Activated gamma-delta T cell treated with Interleukin-2 at 50 U/mL for 16 hours (primary cell): ENCODE results near the gene PLCL1.

Source experiments
- DNase-seq: peaks from one replicate; pipeline ENCODE4 v3.0.0-alpha.2; 2020

PLCL1 gene

DNA sequence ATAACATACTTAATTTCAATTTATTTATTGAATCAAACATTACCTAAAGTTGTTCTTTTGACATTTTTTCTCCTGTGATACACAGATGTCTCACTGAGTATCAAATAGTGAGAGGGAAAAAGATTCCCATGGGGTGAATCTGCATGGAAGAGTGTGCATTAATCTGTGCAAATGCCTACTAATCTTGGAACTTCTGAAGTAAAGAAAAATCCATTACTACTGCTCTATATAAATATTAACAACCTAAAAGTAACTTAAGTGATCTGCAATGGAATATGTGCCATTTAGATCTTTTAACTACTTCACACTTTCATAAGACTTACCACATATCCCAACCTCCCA, 125.5 kb downstream of the PLCL1 start:
- no peak for DNase-seq

DNA sequence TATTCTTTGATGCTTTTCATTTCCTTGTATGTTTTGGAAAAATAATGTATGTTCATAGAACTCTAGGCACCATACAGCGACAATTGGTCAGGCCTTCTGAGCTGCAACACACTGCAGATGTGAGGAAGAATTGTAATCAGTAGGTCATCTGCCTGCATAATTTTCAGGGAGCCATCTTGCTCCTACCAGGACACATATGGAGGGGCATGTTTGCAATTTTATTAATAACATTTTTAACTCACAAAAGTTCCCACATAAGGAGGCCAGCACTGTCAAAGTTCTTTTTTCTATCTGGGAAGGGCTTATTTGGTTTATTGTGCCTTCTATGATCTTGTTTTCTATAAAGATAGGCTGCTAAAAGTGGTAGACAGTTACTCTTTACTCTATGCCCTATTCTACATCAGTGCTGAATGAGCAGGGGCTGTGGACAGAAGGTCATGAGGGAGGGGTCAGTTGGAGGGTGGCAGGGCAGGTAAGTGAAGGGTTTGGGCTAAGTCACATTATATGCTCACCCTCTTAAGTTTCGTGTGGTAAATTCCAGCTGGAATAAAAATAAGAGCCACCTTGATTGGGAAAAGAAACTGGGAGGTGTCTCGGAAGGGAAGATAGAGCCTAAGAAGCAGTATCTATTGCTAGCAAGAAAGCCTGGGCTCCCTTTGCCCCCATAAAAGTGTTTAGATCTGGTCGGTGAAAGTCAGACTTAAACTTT, 126.3 kb downstream of the PLCL1 start:
- no peak for DNase-seq

DNA sequence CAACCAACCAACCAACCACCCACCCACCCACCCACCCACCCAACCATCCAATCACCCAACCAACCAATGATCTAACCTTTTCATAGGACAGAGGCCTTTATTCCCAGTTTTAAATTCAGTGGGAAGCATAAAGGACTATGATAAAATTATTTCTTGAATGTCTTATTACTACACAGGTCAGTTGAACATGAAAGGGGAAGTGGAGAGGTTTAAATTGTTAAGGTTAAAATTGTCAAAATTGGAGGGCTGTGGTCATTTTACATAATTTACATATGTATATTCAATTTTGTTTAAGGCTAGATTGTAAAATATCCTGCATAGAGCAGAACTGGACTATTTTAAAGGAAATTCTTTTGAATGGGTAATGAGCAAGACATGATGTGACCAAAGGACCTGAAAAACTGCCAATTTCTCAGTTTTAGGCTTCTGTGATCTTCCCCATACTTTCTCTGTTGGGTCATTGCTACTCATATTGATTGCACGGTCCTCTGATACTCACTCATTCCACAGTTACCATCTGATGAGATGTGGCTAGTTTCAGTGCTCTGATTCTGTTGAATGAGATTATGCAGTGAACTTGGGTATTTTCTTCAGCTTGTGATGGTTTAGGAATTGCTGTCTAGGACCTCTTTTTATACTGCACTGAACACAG, 127.4 kb downstream of the PLCL1 start:
- DNase-seq, result no peak

DNA sequence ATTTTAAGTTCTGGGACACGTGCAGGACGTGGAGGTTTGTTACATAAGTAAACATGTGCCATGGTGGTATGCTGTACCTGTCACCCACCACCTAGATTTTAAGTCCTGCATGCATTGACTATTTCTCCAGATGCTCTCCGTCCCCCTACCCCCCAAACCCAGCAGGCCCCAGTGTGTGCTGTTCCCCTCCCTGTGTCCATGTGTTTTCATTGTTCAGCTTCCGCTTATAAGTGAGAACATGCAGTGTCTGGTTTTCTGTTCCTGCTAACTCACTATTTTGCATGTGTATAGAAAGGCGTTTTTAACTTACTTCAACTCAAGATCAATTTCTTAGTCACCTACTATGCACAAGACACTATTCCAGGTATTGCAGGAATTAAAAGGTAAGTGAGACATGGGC, 128.0 kb downstream of the PLCL1 start:
- DNase-seq, result no peak

DNA sequence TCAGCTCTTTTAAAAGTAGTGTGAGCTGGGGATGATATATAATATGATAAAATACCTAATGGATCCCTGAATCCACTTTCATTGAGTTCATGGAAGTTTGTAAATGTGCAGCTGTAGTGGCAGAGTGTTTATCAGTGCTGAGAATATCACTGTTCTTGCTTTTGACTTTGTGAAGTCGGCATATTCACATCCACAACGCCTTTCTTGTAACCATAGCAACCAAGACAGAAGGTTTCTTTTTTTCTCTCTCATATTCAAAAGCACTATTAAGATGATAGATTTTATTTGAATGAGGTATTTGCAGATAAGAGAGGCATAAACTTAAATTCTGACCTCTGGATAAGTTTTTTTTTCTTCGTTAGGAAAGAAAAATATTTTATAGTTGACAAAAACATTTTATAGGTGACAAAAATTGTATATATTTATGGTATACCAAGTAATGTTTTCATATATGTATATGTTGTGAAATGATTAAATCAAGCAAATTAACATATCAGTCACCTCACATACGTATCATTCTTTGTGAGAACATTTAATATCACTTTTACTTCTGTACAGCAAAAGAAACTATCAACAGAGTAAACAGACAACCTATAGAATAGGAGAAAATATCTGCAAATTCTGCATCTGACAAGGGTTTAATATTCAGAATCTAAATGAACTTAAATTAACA, 130.0 kb downstream of the PLCL1 start:
- DNase-seq, result no peak

DNA sequence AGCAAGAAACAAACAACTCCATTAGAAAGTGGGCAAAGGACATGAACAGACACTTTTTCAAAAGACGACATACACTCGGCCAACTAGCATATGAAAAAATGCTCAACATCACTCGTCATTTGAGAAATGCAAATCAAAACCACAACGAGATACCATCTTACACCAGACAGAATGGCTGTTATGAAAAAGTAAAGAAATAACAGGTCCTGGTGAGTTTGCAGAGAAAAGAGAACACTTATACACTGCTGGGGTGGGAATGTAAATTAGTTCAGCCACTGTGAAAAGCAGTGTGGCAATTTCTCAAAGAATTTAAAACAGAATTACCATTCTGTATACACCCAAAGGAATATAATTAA, 130.5 kb downstream of the PLCL1 start:
- no peak for DNase-seq

DNA sequence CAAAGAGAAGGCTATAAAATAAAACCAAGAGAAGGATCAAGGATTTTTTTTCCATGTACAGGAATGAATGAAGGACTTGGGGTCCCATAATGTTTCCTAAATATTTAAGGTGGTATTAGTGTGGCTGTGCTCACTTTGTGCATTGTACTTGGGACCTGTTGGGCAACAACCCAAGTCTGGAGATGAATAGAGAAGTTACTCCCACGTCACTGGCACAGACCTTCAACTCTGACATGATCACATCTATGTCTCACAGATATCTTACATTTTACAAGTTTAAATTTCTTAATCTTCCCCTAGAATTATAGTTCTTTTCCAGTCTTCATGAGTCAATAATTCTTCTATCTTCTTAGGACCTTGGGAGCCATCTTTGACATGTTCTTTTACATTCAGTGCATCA, 133.4 kb downstream of the PLCL1 start:
- DNase-seq, result no peak

DNA sequence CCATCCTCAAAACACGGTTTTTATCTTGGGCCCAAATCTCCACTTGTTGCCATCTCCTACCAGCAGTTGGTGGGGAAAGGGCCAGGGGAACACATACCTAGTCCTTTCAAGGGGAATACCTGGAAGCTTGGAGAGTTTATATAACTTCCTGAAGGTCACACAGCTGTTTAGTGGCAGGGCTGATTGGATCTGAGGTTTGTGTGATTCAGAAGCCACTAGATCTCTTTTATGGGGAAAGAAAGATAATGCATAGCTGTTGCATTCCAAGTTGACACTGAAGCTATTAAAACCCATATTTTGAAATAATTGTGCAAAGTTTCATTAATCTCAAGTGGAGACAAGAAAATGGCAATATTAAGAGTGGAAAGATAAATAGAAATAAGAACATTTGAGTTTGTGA, 134.2 kb downstream of the PLCL1 start:
- DNase-seq, result no peak

DNA sequence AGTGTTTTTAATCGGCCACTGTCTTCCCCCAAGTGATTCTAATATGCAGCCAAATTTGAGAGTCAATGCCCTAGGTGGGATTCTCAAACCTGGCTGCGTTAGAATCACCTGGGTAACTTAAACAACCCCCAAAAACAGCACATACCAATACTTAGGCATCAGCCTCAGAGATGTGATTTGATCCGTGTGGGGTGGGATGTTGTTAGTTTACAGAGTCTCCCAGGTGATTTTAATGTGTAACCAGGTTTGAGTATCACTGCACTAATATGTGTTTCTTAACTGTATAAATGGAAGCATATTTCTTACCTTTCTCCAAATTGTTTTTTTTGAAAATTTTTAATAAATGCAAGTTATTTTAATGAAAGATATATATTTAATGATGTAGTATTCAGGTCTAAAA, 135.4 kb downstream of the PLCL1 start:
- no peak for DNase-seq

DNA sequence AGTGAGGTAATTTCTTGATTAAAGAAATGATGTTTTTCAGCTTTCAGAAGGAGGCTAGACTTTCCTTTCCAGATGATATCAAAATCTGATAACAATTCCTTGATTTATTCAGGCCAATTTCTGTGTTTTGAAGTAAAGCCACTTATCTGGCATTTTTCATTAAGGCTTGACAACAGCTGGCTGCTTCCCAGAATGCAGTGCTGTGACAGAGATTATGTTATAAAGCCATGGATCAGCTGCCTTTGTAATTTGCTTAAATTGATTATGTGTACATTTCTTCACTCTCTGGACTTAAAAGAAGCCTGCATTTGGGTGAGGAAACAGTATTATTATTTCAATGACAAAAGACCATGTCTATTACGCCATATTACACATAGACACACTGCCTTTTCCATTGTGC, 136.0 kb downstream of the PLCL1 start:
- no peak for DNase-seq

DNA sequence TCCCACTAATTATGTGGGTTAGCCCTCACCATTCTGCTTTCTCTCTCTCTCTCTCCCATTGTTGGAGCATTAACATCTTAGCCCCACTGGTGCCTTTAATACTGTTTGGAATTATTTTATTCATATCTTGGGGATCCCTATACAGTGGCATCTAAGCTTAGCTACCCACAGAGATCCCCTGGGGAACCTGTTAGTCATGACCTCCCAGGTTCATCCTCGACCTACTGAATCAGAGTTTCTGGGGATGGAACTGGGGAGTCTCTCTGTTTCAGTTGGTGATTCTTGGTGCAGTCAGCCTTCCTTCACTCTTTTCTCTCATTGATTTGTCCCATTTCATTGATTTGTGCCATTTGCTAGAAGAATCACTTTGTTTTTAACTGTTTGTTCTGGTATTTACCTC, 137.3 kb downstream of the PLCL1 start:
- DNase-seq, result no peak

DNA sequence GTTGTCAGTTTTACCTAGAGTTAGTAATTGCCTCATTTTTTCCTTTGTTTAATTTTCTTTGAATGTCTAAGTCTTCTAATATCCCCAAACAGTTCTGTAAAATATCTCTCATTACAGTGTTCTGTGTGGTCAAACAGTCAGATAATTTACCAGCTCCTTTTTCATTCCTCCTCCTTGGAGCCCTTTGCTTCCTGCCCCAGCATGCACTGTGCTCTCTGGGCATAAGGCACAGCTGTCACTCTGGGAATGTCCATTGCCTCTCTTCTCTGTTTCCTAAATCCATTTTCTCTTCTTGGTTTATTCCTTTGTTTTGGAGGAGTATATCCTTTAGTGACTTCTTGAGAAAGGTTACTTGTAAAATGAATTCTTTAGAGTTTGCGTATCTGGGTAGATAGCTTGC, 139.3 kb downstream of the PLCL1 start:
- no peak for DNase-seq

DNA sequence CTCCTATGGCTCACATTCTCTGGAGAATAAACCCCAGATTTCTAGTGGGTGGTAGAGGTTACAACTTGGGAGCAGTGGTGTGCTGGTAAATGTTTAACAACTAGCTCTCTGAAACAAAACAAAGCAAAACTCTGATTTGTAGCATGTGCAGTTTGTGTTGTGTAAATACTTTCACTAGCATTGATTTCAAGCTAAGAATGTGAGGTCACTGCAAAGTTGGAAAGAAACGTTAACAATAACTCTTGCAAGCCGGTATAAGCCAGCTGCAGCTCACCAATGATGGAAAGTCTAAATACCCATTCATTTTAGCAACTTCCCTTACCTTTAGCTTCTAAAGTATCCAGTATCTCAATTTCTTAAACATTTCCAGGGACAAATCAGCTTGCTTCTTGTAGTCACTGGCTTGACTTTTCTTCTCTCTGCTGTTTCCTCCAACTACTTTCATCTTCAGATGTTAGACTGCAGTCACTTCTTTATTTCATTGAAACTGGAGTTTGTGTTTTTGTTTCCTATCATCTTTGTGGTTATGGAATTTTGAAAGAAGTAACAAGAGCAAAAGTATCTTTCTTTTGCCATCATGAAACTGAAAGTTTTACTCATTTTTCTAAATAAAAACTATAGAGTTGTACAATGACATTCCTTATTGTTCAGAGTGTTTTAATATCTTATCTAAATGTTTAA, 140.2 kb downstream of the PLCL1 start:
- no peak for DNase-seq

DNA sequence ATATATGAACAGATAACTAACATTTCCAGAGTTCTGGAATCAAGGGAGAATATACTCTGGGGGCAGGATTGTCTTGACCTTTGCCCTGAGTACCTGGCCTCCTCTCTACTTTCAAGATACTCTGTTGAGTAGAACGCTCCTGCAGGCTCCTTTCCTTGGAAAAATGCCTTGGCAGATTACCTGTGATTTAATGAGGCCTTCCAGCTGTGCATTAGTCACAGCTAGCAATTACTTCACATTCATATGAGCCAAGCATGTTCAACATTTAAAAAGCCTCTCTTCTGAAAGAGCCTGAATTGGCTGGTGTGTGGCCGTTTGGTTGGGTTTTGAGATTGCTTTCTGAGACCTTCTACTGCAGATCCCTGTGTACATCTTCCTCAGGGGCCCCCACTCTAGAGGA, 142.2 kb downstream of the PLCL1 start:
- no peak for DNase-seq

DNA sequence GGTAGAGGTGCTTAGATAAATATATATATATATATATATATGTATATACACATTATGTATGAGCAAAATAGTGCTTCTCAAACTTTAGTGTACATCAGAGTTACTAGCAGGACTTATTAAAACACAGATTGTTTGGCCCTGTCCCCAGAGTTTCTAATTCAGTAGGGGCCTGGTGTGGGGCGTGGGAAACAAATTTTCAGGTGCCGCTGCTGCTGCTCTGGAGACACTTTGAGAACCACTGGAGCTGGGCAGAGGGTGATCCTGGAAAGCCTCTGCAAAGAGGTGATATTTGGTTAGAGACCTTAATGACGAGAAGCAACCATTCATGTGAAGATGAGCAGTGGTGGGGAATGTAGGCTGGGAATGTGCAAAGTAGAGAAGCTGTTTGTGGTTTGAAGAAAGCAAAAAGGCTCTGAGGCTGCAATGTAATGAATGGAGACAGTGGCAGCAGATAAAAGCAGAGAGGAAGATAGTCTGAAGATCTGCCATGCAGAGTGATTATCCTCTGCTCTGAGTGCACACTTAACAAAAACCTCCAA, 142.9 kb downstream of the PLCL1 start:
- no peak for DNase-seq

DNA sequence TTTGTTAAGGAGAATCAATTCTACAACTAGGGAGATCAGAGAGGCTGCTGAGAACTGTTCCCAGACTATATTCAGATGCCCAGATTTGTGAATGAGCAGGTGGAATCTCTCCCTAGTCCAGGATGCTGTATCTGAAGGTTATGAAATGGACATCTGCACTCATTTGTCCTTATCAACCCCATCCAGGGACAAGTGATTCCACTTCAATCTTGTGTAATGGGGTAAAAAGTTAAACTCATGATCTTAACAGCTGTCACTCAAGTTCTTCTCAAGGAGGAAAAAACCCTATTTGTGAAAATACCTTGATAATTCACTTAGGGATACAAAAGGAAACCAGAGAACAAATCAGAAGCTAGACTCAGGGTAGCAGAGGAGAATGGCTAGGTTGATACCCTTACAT, 144.8 kb downstream of the PLCL1 start:
- DNase-seq, result no peak

DNA sequence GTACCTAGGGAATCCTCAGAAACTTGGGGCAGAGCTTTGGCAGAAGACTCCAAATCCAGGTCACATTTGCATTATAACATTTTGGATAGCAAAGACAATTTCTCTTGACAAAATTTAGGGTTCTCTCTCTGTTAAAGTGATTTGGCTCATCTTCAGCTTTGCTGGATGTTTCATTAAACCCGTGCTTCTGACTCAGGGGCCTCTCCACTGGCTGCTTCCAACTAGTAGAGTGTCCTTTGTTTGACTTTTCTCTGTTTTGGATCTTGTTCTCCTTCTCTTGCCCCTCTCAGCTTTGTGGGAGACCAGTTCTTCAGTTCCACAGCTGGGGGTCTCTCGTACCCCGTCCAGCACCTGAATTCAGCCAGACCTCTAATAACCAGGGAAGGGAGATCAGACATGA, 145.6 kb downstream of the PLCL1 start:
- no peak for DNase-seq

DNA sequence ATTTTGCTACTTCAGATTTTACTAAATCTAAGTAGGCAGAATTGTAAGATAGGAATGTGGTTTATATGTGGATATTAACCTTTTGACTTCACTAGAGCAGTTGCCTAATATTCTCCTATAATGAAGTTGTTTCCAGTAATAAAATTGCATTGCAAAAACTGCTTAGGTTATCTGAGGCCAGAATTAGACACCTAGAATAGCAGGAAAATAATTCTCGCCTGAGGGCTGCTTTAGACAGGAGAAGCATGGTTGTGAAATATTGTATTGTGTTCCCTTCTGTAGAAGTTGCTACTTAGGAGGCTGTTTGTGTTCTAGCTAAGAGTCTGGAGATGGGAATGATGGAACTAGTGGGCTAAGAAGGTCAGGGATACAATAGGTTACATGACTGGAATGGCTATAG, 146.3 kb downstream of the PLCL1 start:
- no peak for DNase-seq

DNA sequence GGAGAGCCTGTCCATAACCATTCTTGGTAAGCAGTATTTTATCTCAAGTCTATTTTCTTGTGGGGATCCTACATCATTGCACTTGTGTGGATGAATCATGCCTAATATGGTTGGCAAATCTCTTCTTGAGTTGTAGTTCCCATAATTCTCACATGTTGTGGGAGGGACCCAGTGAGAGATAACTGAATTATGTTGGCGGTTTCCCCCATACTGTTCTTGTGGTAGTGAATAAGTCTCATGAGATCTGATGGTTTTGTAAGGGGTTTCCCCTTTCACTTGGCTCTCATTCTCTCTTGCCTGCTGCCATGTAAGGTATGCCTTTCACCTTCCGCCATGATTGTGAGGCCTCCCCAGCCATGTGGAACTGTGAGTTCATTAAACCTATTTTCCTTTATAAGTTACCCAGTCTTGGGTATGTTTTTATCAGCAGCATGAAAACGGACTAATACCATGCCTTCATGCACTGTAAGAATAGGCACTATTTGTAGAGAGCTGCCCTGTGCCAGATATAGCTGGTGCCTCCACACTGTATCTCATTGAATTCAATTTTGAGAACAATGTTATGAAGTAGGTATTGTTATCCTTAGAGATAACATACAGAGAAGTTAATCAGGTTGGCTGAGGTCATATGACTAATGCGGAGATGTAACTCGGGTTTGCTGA, 148.3 kb downstream of the PLCL1 start:
- DNase-seq, result no peak

DNA sequence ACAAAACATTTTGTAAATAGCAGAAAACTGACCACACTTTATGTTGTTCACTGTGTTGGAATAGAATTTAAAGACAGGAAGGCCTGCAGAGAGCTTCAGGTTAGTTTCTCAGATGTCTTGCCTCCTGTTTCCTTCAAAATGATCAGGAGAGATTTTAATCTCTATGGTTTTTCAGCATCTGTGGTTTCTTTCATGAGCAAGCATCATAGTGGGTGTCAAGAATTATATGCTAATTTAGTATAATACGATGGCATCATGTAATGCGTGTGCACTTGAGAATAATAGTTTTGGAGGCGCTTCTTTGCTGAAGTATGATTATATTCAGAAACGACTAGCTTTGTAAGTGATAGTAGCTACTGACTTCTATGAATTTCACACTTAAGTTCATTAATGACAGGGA, 149.9 kb downstream of the PLCL1 start:
- no peak for DNase-seq

DNA sequence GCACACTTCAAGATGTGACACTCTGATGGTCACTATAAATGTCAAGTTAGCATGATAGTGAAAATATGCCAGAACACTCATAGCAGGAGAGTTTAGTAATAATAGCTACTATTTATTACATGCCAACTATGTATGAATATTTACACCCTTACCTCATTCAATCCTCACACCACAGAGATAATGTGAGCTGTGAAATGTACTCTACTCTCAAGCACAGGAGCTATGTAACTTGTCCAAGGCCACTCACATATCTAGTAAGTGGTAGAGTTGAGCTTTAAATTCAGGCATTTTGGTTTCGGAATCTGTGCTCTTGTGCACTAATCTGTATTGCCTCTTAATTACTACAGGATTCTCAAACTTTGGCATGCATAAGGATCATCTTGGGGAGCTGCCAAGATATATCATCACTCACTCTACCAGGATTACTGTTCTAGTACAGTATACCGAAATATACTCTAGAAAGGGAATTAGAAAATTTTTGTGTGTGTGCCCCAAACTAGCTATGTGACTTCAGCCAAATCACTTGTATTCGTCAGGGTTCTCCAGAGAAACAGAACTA, 154.3 kb downstream of the PLCL1 start:
- DNase-seq, result no peak

DNA sequence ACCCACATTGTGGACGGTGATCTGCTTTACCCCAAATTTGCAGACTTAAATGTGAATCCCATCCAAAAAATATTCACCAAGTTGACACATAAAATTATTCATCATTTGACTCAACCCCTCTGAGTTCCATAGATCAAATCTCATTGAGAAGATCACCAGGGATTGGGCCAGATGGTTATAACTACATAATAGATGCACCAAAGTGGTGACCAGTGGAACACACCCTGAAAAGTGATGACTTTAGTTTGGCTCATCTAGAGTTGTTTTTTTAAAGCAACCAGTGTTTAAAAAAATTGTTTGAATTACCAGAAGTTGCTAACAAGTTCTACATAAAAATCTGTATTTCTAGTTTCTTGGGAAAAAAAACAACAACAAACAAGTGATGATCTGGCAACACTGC, 155.0 kb downstream of the PLCL1 start:
- DNase-seq, result no peak

DNA sequence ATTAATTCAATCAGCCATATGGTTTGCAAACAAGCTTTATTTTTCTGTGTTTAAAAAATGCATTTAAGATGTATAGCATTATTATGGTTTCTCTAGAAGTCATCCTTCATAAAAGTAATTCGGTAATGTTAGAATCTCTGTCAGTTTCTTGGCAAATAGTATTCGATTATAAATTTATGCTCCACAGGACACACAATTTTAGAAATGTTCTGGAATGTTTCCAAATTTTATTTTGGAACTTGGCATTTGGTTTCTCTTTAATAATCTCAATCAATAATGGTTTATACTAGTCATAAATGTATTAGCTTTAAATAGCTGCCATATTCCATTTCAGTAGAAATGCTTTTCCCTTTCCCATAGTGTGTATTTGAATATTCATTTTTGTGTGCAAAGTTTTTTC, 156.4 kb downstream of the PLCL1 start:
- DNase-seq, result no peak
